HEK293T (cell line): ENCODE data around the gene CCDC87.

Source experiments
- CTCF ChIA-PET: fragments of 350-600 bp; formaldehyde crosslinking; extraction: SDS; loops from one replicate; lab custom pipeline; 2021; ENCODE audit warnings: antibody characterized with exemption, inconsistent platforms; lab: Yijun Ruan, JAX
- POLR2A ChIA-PET: fragments of 350-600 bp; formaldehyde crosslinking; extraction: SDS; loops from one replicate; lab custom pipeline; 2020; ENCODE audit warnings: antibody characterized with exemption, inconsistent platforms; lab: Yijun Ruan, JAX
- DNase-seq: peaks from one replicate; pipeline ENCODE4 v3.0.0; 2012; ENCODE audit warnings: mixed read lengths; ENCODE audit errors: extremely low spot score
- ARNT ChIP-seq: fragments of 450-650 bp; IDR thresholded peaks from 2 replicates; pipeline ENCODE4 v1.6.1; 2017; ENCODE audit warnings: mild to moderate bottlenecking
- BHLHE40 ChIP-seq: fragments of 450-650 bp; IDR thresholded peaks from 2 replicates; pipeline ENCODE4 v1.6.1; 2016; ENCODE audit warnings: mild to moderate bottlenecking, moderate library complexity, borderline replicate concordance
- CTBP1 ChIP-seq: fragments of 450-650 bp; IDR thresholded peaks from 2 replicates; pipeline ENCODE4 v1.6.1; 2016; ENCODE audit warnings: borderline replicate concordance
- ELF4 ChIP-seq: fragments of 450-650 bp; IDR thresholded peaks from 2 replicates; pipeline ENCODE4 v1.6.1; 2017; ENCODE audit warnings: antibody characterized with exemption
- FOXA1 ChIP-seq: fragments of 450-650 bp; IDR thresholded peaks from 2 replicates; pipeline ENCODE4 v1.6.1; 2016; ENCODE audit warnings: mild to moderate bottlenecking
- FOXK2 ChIP-seq: fragments of 450-650 bp; IDR thresholded peaks from 2 replicates; pipeline ENCODE4 v1.6.1; 2016; ENCODE audit warnings: mild to moderate bottlenecking
- FOXM1 ChIP-seq: fragments of 450-650 bp; IDR thresholded peaks from 2 replicates; pipeline ENCODE4 v1.6.1; 2017; ENCODE audit warnings: mild to moderate bottlenecking, borderline replicate concordance
- HDGF ChIP-seq: fragments of 450-650 bp; IDR thresholded peaks from 2 replicates; pipeline ENCODE4 v1.6.1; 2017; ENCODE audit warnings: antibody characterized with exemption, borderline replicate concordance
- L3MBTL2 ChIP-seq: fragments of 450-650 bp; conservative IDR thresholded peaks from 2 replicates; pipeline ENCODE4 v1.6.1; 2016; ENCODE audit warnings: mild to moderate bottlenecking
- LEF1 ChIP-seq: fragments of 450-650 bp; IDR thresholded peaks from 2 replicates; pipeline ENCODE4 v1.6.1; 2017; ENCODE audit warnings: mild to moderate bottlenecking, borderline replicate concordance
- NFRKB ChIP-seq: fragments of 450-650 bp; IDR thresholded peaks from 2 replicates; pipeline ENCODE4 v1.6.1; 2016; ENCODE audit warnings: mild to moderate bottlenecking, moderate library complexity
- PKNOX1 ChIP-seq: fragments of 450-650 bp; IDR thresholded peaks from 2 replicates; pipeline ENCODE4 v1.6.1; 2016
- SP1 ChIP-seq: fragments of 450-650 bp; IDR thresholded peaks from 2 replicates; pipeline ENCODE4 v1.6.1; 2017
- SUZ12 ChIP-seq: fragments of 450-650 bp; IDR thresholded peaks from 2 replicates; pipeline ENCODE4 v1.6.1; 2016; ENCODE audit warnings: mild to moderate bottlenecking
- TARDBP ChIP-seq: fragments of 450-650 bp; IDR thresholded peaks from 2 replicates; pipeline ENCODE4 v1.6.1; 2016
- ZNF384 ChIP-seq: fragments of 450-650 bp; IDR thresholded peaks from 2 replicates; pipeline ENCODE4 v1.6.1; 2016

The CCDC87 gene

DNA sequence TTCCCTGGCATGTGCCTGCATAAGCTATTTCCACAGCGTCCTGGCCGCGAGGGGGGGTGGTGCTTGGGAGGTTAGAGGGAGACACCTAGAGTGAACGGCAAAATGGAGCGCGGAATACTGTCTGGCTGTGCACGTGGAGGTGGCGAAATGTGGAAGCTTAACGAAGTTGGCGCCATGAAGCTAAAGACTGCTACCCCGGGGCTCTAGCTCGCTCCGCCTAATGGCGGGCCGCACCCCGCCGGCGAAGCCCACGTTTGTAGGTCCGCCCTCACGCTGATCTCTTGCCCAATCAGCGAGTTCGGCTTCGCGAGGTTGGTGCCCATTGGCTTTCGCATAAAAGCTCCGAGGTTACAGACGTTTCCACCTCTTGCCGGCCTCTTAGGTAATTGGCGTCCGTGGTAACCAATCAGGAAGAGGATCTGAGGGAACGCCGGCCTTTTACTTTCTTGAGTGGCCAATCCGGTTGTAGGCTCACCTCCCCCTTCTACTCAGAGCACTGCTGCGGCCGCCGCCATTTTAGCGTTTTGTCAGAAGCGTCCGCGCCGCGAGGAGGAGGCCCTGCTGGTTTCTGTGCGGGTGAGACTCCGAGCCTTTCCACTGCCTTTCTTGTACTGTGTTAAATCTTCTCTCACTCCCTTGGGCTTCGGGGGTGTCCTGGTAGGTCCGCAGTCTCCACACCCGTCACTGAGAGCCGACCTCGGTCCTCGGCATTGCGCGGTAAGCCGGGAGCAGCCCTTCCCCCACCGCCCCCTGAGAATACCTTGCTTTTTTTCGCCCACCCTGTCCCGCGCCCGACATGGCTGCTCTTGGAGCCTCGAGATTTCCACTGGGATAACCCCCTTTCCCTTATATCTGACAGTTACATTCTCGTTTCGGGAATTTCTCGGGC lies 45.6 kb upstream of the CCDC87 start, which contains the start of gene RBM4:
RBM4 (plus strand) TSS at position 527 of the 889 bp plus-strand sequence. CDS start 1,009 bp downstream, outside the sequence.
- peak; percentile 97 for DNase-seq
- POLR2A ChIA-PET, result interaction anchor here (0.7 to 7.5 kb wide), 23 partner anchors 9 to 417 kb away, joined by 3 to 84 read pairs (median 5); partner anchors contain the start of genes CCDC87, CCS, CTSF and RBM14
- TF ChIP-seq NFRKB (0 out of 2 replicates have a peak, but pooled peaks have one; percentile 48), ARNT (no peak), PKNOX1 (peak; percentile 99), ELF4 (peak; percentile 24; the same call in 1 of the 2 replicates), SP1 (no peak), CTBP1 (no peak), TARDBP (no peak), L3MBTL2 (peak; percentile 94)
- CTCF ChIA-PET, result interaction anchor here (0.7 to 1.3 kb wide), 4 partner anchors 11 to 46 kb away, joined by 3 to 5 read pairs (median 4); partner anchors contain the start of genes CCDC87 and RBM4B

GRCh38 chr11:66637557-66638176 lies 44.8 kb upstream of the CCDC87 start:
- POLR2A ChIA-PET, result interaction anchor here (0.8 to 7.5 kb wide), 21 partner anchors 9 to 418 kb away, joined by 3 to 84 read pairs (median 5); partner anchors contain the start of genes CCDC87, CCS, CTSF and RBM14
- no peak for TF ChIP-seq ARNT
- TF ChIP-seq CTBP1, result no peak
- no peak for TF ChIP-seq PKNOX1
- no peak for TF ChIP-seq ELF4
- TF ChIP-seq BHLHE40, result no peak
- TF ChIP-seq NFRKB, result no peak
- no peak for TF ChIP-seq LEF1
- no peak for TF ChIP-seq SP1
- no peak for TF ChIP-seq FOXK2
- TF ChIP-seq FOXA1, result no peak
- no peak for TF ChIP-seq TARDBP
- TF ChIP-seq L3MBTL2, result no peak
- CTCF ChIA-PET, result interaction anchor here (0.7 to 1.3 kb wide), 3 partner anchors 10 to 45 kb away, joined by 3 to 5 read pairs (median 4); partner anchors contain the start of genes CCDC87 and RBM4B
- DNase-seq, result peak; percentile 22

GRCh38 chr11:66636411-66636810 lies 43.5 kb upstream of the CCDC87 start:
- DNase-seq, result no peak
- no peak for TF ChIP-seq FOXM1
- no peak for TF ChIP-seq BHLHE40
- ChIA-PET POLR2A (interaction anchor here (1.3 to 7.5 kb wide), 4 partner anchors 15 to 43 kb away, joined by 8 to 84 read pairs (median 20); partner anchors contain the start of genes CCDC87, CCS, RBM14 and RBM4B), CTCF (interaction anchor here (0.5 kb wide), 2 partner anchors 39 to 251 kb away, joined by 3 read pairs; no protein-coding TSS in a partner anchor)

- ChIA-PET CTCF (no interaction called here), POLR2A (interaction anchor here (1.1 kb wide), 1 partner anchor 41 kb away, joined by 3 read pairs; the partner anchor contains the start of gene CCDC87)
- no peak for DNase-seq
- TF ChIP-seq L3MBTL2, result no peak
- TF ChIP-seq FOXA1, result no peak
- TF ChIP-seq FOXK2, result no peak
- TF ChIP-seq SP1, result no peak
- TF ChIP-seq NFRKB, result no peak
- no peak for TF ChIP-seq LEF1
- no peak for TF ChIP-seq HDGF
- no peak for TF ChIP-seq PKNOX1
- TF ChIP-seq TARDBP, result no peak
- TF ChIP-seq ARNT, result no peak
- no peak for TF ChIP-seq FOXM1
- TF ChIP-seq ZNF384, result no peak
Measured at GRCh38 chr11:66632952-66633351, 40.1 kb upstream of the CCDC87 start.

GRCh38 chr11:66631883-66632282 lies 39.0 kb upstream of the CCDC87 start:
- POLR2A ChIA-PET, result interaction anchor here (6.1 kb wide), 1 partner anchor 15 kb away, joined by 39 read pairs; the partner anchor contains the start of gene RBM14
- CTCF ChIA-PET, result no interaction called here
- no peak for TF ChIP-seq SP1
- TF ChIP-seq SUZ12, result no peak
- TF ChIP-seq L3MBTL2, result no peak
- no peak for TF ChIP-seq PKNOX1
- TF ChIP-seq FOXM1, result no peak
- TF ChIP-seq NFRKB, result no peak
- TF ChIP-seq LEF1, result no peak
- no peak for TF ChIP-seq FOXA1
- no peak for TF ChIP-seq ZNF384
- TF ChIP-seq TARDBP, result no peak
- no peak for TF ChIP-seq ARNT
- no peak for TF ChIP-seq CTBP1
- no peak for TF ChIP-seq HDGF
- no peak for TF ChIP-seq BHLHE40
- no peak for DNase-seq
